HCT116 (cell line): ENCODE data around the gene CRYBA4.

ENCODE experiments used
- CTCF ChIP-seq, 3 experiments: fragments of 200-600 bp in 1 of 3; sonication (generic) in 1 of 3; IDR thresholded peaks in 2 of 3; conservative IDR thresholded peaks in 1 of 3; 2 replicates each; pipeline ENCODE4 v1.5.1; 2012 to 2017; ENCODE audit warnings: low read depth in 2 of 3, low read length in 2 of 3, antibody characterized with exemption in 1 of 3, borderline replicate concordance in 1 of 3, control low read depth in 1 of 3, mild to moderate bottlenecking in 1 of 3, mixed read lengths in 1 of 3, mixed run types in 1 of 3, moderate library complexity in 1 of 3; ENCODE audit not compliant: insufficient read depth in 1 of 3
- EGR1 ChIP-seq: IDR thresholded peaks from 2 replicates; pipeline ENCODE4 v1.6.1; 2012; ENCODE audit warnings: low read depth
- REST ChIP-seq: IDR thresholded peaks from 2 replicates; pipeline ENCODE4 v1.6.1; 2012; ENCODE audit warnings: low read depth

GRCh38 chr22:26593763-26594162 is 28.0 kb upstream of the CRYBA4 start:
- TF ChIP-seq EGR1 = no peak
- no peak for TF ChIP-seq CTCF (IDR thresholded peaks at IDR 0.05 in 2 of 3, conservative IDR thresholded peaks at IDR 0.05 in 1 of 3; ENCODE audit: borderline replicate concordance in 1 of 3, insufficient read depth in 1 of 3, low read depth in 2 of 3, low read length in 2 of 3)
- no peak for TF ChIP-seq REST
